ENCODE data around the gene OR7C1.
"Not testable (repeated sequence)": the region's sequence is repeated elsewhere in the genome, so short reads cannot be mapped to it uniquely, and the experiment has no call there.

GRCh38 chr19:14792250-14792649, 42.7 kb downstream of the OR7C1 start:
- TF ChIP-seq POLR2A (IDR thresholded peaks at IDR 0.05; ENCODE audit: control extremely low read depth in 1 of 2, low read depth in 2 of 2, low read length in 2 of 2); TAF1 (IDR thresholded peaks at IDR 0.05; ENCODE audit: low read depth, low read length); POLR2AphosphoS5 (IDR thresholded peaks at IDR 0.05; ENCODE audit: low read depth, low read length): not testable (repeated sequence)
- TF ChIP-seq, protein P1, sequence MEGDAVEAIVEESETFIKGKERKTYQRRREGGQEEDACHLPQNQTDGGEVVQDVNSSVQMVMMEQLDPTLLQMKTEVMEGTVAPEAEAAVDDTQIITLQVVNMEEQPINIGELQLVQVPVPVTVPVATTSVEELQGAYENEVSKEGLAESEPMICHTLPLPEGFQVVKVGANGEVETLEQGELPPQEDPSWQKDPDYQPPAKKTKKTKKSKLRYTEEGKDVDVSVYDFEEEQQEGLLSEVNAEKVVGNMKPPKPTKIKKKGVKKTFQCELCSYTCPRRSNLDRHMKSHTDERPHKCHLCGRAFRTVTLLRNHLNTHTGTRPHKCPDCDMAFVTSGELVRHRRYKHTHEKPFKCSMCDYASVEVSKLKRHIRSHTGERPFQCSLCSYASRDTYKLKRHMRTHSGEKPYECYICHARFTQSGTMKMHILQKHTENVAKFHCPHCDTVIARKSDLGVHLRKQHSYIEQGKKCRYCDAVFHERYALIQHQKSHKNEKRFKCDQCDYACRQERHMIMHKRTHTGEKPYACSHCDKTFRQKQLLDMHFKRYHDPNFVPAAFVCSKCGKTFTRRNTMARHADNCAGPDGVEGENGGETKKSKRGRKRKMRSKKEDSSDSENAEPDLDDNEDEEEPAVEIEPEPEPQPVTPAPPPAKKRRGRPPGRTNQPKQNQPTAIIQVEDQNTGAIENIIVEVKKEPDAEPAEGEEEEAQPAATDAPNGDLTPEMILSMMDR (IDR thresholded peaks at IDR 0.05; ENCODE audit: control extremely low read depth in 1 of 3, insufficient read depth in 1 of 3, low read depth in 1 of 3, low read length in 3 of 3) = not testable (repeated sequence)

All from H1 (cell line).